IMR-90 (cell line): ENCODE data around the gene TLX1. TPM values are rescaled to one million over a fixed set of nuclear protein-coding genes. Genes with fewer than 3 reads are reported as not detected.

Source experiments
- ATAC-seq: fragments of 200-7000 bp; cut with Tn5 transposase; 2 replicates; pipeline ENCODE4 v1.9.1; 2020; ENCODE audit warnings: low read depth, mild to moderate bottlenecking, moderate library complexity
- BruUV-seq: library from RNA; stranded (reverse); fragments of 400-500 nt; replicated peaks from 2 replicates; lab custom pipeline; 2021; lab: Mats Ljungman, UMichigan
- CTCF ChIA-PET: fragments of 300-600 bp; formaldehyde crosslinking; extraction: SDS; loops from one replicate; lab custom pipeline; 2021; ENCODE audit warnings: antibody characterized with exemption; lab: Yijun Ruan, JAX
- POLR2A ChIA-PET: fragments of 300-600 bp; sonication (Branson Sonifier 250); formaldehyde crosslinking; loops from one replicate; lab custom pipeline; 2022; ENCODE audit warnings: antibody characterized with exemption; ENCODE audit not compliant: unreplicated experiment; lab: Charles Lee
- DNase-seq: peaks from one replicate; pipeline ENCODE4 v3.0.0; 2013
- H2AFZ ChIP-seq: replicated peaks from 2 replicates; pipeline ENCODE3; 2013; ENCODE audit warnings: low read length, mild to moderate bottlenecking; ENCODE audit not compliant: poor library complexity
- H2AK5ac ChIP-seq: 2 replicates; pipeline ENCODE4 v1.6.1; 2013; ENCODE audit warnings: low read depth, low read length, inconsistent platforms
- H2AK9ac ChIP-seq: replicated peaks from 2 replicates; pipeline ENCODE3; 2013; ENCODE audit warnings: mild to moderate bottlenecking, low read depth, low read length, moderate library complexity; ENCODE audit not compliant: poor library complexity
- H2BK120ac ChIP-seq: 2 replicates; pipeline ENCODE4 v1.6.1; 2013; ENCODE audit warnings: low read depth, low read length, inconsistent platforms
- H2BK15ac ChIP-seq: 3 replicates; pipeline ENCODE4 v1.6.1; 2013; ENCODE audit warnings: low read depth, low read length, inconsistent platforms
- H2BK20ac ChIP-seq: 2 replicates; pipeline ENCODE4 v1.6.1; 2013; ENCODE audit warnings: low read depth, mild to moderate bottlenecking, inconsistent platforms, low read length, moderate library complexity
- H2BK5ac ChIP-seq: 2 replicates; pipeline ENCODE4 v1.6.1; 2013; ENCODE audit warnings: mild to moderate bottlenecking, low read depth, low read length, inconsistent platforms; ENCODE audit not compliant: poor library complexity, severe bottlenecking
- H3K14ac ChIP-seq: replicated peaks from 2 replicates; pipeline ENCODE4 v1.6.1; 2013; ENCODE audit warnings: low read depth, low read length, inconsistent platforms
- H3K18ac ChIP-seq: 2 replicates; pipeline ENCODE4 v1.6.1; 2013; ENCODE audit warnings: low read depth, low read length, control low read depth
- H3K23ac ChIP-seq: 2 replicates; pipeline ENCODE4 v1.6.1; 2013; ENCODE audit warnings: low read depth, low read length, inconsistent platforms
- H3K27ac ChIP-seq: 2 replicates; pipeline ENCODE4 v1.5.1; 2013; ENCODE audit warnings: mild to moderate bottlenecking, control low read depth, low read length; ENCODE audit not compliant: insufficient read depth
- H3K27me3 ChIP-seq: 2 replicates; pipeline ENCODE4 v1.6.1; 2013; ENCODE audit warnings: low read length; ENCODE audit not compliant: control insufficient read depth, insufficient read depth
- H3K36me3 ChIP-seq: 2 replicates; pipeline ENCODE4 v1.6.1; 2013; ENCODE audit warnings: low read length, mixed read lengths; ENCODE audit not compliant: control insufficient read depth, insufficient read depth
- H3K4ac ChIP-seq: 2 replicates; pipeline ENCODE4 v1.6.1; 2013; ENCODE audit warnings: low read depth, low read length, inconsistent platforms
- H3K4me1 ChIP-seq: 2 replicates; pipeline ENCODE4 v1.6.1; 2013; ENCODE audit warnings: low read length, mixed read lengths; ENCODE audit not compliant: control insufficient read depth, insufficient read depth
- H3K4me2 ChIP-seq: 2 replicates; pipeline ENCODE4 v1.6.1; 2013; ENCODE audit warnings: low read depth, mild to moderate bottlenecking, control low read depth, low read length, moderate library complexity
- H3K4me3 ChIP-seq: 2 replicates; pipeline ENCODE4 v1.5.1; 2013; ENCODE audit warnings: low read depth, mild to moderate bottlenecking, control low read depth, low read length, moderate library complexity; ENCODE audit not compliant: insufficient read depth
- H3K56ac ChIP-seq: 2 replicates; pipeline ENCODE4 v1.6.1; 2013; ENCODE audit warnings: low read length, inconsistent platforms; ENCODE audit not compliant: insufficient read depth; ENCODE audit errors: extremely low read depth
- H3K79me1 ChIP-seq, 2 experiments: 2 replicates each; pipeline ENCODE4 v1.6.1; 2013; ENCODE audit warnings: low read length in 2 of 2, inconsistent platforms in 1 of 2, low read depth in 1 of 2
- H3K9ac ChIP-seq: 2 replicates; pipeline ENCODE4 v1.6.1; 2013; ENCODE audit warnings: low read depth, low read length, control low read depth
- H3K9me1 ChIP-seq: 2 replicates; pipeline ENCODE4 v1.6.1; 2013; ENCODE audit warnings: low read length, inconsistent platforms; ENCODE audit not compliant: insufficient read depth
- H3K9me3 ChIP-seq: 2 replicates; pipeline ENCODE4 v1.6.1; 2013; ENCODE audit warnings: low read length; ENCODE audit not compliant: control insufficient read depth, insufficient read depth
- H4K20me1 ChIP-seq: 2 replicates; pipeline ENCODE4 v1.6.1; 2013; ENCODE audit warnings: low read length, inconsistent platforms; ENCODE audit not compliant: insufficient read depth
- H4K5ac ChIP-seq: 2 replicates; pipeline ENCODE4 v1.6.1; 2013; ENCODE audit warnings: mild to moderate bottlenecking, low read depth, low read length, control low read depth
- H4K8ac ChIP-seq, 2 experiments: 2 replicates each; pipeline ENCODE4 v1.6.1; 2013; ENCODE audit warnings: low read depth in 2 of 2, low read length in 2 of 2, control low read depth in 1 of 2, inconsistent platforms in 1 of 2
- H4K91ac ChIP-seq: 2 replicates; pipeline ENCODE4 v1.6.1; 2013; ENCODE audit warnings: low read depth, low read length, inconsistent platforms; ENCODE audit not compliant: insufficient read depth
- MXI1 ChIP-seq: IDR thresholded peaks from 2 replicates; pipeline ENCODE4 v1.6.1; 2012; ENCODE audit warnings: low read depth, mild to moderate bottlenecking, low read length, moderate library complexity, borderline replicate concordance
- SMC3 ChIP-seq: fragments of 150-350 bp; IDR thresholded peaks from 2 replicates; pipeline ENCODE4 v1.6.1; 2016; ENCODE audit warnings: low read depth, mild to moderate bottlenecking, antibody characterized with exemption, low read length, moderate library complexity
- WGBS, 2 experiments: methylation state at CpG; one replicate each; pipeline versions ENCODE4 v1.1.5 to v1.1.7; 2013; ENCODE audit warnings: missing lambda C conversion rate in 2 of 2; ENCODE audit not compliant: insufficient read length in 1 of 2; ENCODE audit errors: extremely low coverage in 2 of 2; 5-methylcytosine and 5-hydroxymethylcytosine counted together
- dilution Hi-C: fragments of 300-500 bp; cut with HindIII; formaldehyde crosslinking; loops from one replicate; pipeline ENCODE4 v1.14.3; 2018; ENCODE audit warnings: low sequenced_read_pairs; ENCODE audit not compliant: unreplicated experiment
- in situ Hi-C: fragments of 300-500 bp; cut with MboI; formaldehyde crosslinking; loops from 3 replicates; pipeline ENCODE4 v1.14.3; 2019; ENCODE audit warnings: low sequenced_read_pairs, inconsistent platforms, mixed read lengths
- intact Hi-C: fragments of 100-400 bp; cut with micrococcal nuclease; formaldehyde crosslinking; loops from 2 replicates; pipeline ENCODE4 v1.10.0; 2022
- polyA plus RNA-seq, 3 experiments: library from polyadenylated mRNA; depleted of rRNA; stranded (reverse); fragments of >200 nt; gene quantifications; 2 replicates each; pipeline ENCODE4 v1.2.3, GENCODE V29; 2012; ENCODE audit warnings: low replicate concordance in 1 of 3
- total RNA-seq: library from RNA; depleted of rRNA; stranded (reverse); fragments of >200 nt; gene quantifications from 2 replicates; pipeline ENCODE4 v1.2.3, GENCODE V29; 2012
- TF ChIP-seq, protein P1 (sequence below): fragments of 150-350 bp; IDR thresholded peaks from 2 replicates; pipeline ENCODE4 v1.6.1; 2016; ENCODE audit warnings: low read depth, mild to moderate bottlenecking, low read length, moderate library complexity, borderline replicate concordance

Gene TLX1
- total and polyA plus RNA-seq, 2 of the 4 experiments (the other 2 are of a cell fraction) = not detected

DNA sequence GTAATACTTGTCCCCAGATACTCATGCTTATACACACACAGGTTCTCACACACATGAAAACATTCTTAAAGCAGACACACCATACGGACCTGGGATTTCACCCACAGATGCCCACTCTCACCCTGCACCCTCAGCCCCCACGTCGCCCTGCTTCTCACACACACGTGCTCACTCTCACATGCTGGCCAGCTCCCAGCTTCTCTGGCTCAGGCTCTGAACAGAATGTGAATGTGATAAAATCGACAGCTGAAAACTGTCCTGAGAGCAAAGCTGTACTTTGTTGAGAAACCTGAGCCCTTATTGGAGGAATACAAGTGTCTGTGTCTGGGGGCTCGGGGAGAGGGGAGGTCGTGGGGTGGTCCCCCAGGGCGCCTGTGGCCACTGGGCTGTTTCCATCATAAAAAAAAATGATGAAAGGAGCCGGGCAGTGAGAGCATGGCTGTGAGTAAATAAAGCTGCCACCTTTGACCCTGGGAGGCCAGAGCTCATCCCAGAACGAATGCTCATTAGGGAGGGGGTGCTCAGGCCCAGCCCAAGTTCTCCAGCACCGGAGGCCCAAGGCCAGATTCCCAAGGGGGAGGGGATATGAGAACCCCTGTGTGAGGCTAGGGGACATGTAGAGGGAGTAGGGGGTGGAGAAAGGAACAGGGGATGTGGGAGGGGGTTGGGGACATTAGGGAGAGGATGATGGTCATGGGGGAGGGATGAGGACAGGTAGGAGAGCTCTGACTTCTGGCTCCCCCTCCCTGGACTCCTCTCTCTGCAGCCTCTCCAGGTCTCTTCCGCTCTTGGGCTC is 18.1 kb upstream of the TLX1 start:
- WGBS, 2 experiments = 17% methylated on average over 5 of the region's 12 CpGs; no CpG with 5 or more reads in 1 of the 2 experiments
- H4K5ac ChIP-seq = no peak overlapping the region
- no peak overlapping the region for H4K91ac ChIP-seq
- H4K20me1 ChIP-seq = no peaks in the 10 kb centered on the region
- DNase-seq = no peak
- no peaks in the 10 kb centered on the region for H3K9me3 ChIP-seq
- no peak overlapping the region for H3K4ac ChIP-seq
- no peaks in the 10 kb centered on the region for H3K9me1 ChIP-seq
- no peak overlapping the region for H3K27ac ChIP-seq
- no peaks in the 10 kb centered on the region for H3K4me1 ChIP-seq
- ChIA-PET POLR2A (no interaction called here), CTCF (no interaction called here)
- H3K23ac ChIP-seq = no peak overlapping the region
- H2BK20ac ChIP-seq = no peak overlapping the region
- BruUV-seq = no TSS peak
- H3K4me3 ChIP-seq = no peak overlapping the region
- no peak overlapping the region for H4K8ac ChIP-seq
- H2AK9ac ChIP-seq = no peak overlapping the region
- ATAC-seq = no peak
- no peak overlapping the region for H2AFZ ChIP-seq
- no peak overlapping the region for H2BK5ac ChIP-seq
- no peak overlapping the region for H2BK120ac ChIP-seq
- no peak overlapping the region for H3K56ac ChIP-seq
- H3K4me2 ChIP-seq = no peak overlapping the region
- no peak overlapping the region for H2BK15ac ChIP-seq
- in situ Hi-C loops (no loop called here), dilution Hi-C loops (no loop called here), intact Hi-C loops (no loop called here)
- no peak overlapping the region for H3K14ac ChIP-seq
- no peak overlapping the region for H3K9ac ChIP-seq
- H3K36me3 ChIP-seq = no peaks in the 10 kb centered on the region
- no peaks in the 10 kb centered on the region for H3K79me1 ChIP-seq
- H3K18ac ChIP-seq = no peak overlapping the region
- peaks cover 69% of the 10 kb centered on the region for H3K27me3 ChIP-seq
- H2AK5ac ChIP-seq = no peak overlapping the region
- TF ChIP-seq, protein P1, sequence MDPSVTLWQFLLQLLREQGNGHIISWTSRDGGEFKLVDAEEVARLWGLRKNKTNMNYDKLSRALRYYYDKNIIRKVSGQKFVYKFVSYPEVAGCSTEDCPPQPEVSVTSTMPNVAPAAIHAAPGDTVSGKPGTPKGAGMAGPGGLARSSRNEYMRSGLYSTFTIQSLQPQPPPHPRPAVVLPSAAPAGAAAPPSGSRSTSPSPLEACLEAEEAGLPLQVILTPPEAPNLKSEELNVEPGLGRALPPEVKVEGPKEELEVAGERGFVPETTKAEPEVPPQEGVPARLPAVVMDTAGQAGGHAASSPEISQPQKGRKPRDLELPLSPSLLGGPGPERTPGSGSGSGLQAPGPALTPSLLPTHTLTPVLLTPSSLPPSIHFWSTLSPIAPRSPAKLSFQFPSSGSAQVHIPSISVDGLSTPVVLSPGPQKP = no peak
- TF ChIP-seq SMC3 = no peak
- no peak for TF ChIP-seq MXI1
